GM19397 (cell line): ENCODE results near the gene CLTB.
A peak's percentile ranks its signal among the peaks of the same experiment; 100 is the strongest.

Experiments
- ATAC-seq: cut with Tn5 transposase; IDR thresholded peaks from one replicate; pipeline ENCODE4 v1.9.1; 2021; ENCODE audit warnings: mild to moderate bottlenecking, moderate library complexity; ENCODE audit not compliant: unreplicated experiment

Gene CLTB

GRCh38 chr5:176405656-176406435 is 10.5 kb downstream of the CLTB start:
- ATAC-seq, result no peak

- ATAC-seq, result no peak
Observed at GRCh38 chr5:176401281-176402205, 14.8 kb downstream of the CLTB start.

- no peak for ATAC-seq
Observed at GRCh38 chr5:176400382-176401156, 15.8 kb downstream of the CLTB start.

GRCh38 chr5:176397736-176398420 is 18.5 kb downstream of the CLTB start:
- ATAC-seq, result no peak

- no peak for ATAC-seq
Observed at GRCh38 chr5:176396330-176396729, 20.0 kb downstream of the CLTB start.

DNA sequence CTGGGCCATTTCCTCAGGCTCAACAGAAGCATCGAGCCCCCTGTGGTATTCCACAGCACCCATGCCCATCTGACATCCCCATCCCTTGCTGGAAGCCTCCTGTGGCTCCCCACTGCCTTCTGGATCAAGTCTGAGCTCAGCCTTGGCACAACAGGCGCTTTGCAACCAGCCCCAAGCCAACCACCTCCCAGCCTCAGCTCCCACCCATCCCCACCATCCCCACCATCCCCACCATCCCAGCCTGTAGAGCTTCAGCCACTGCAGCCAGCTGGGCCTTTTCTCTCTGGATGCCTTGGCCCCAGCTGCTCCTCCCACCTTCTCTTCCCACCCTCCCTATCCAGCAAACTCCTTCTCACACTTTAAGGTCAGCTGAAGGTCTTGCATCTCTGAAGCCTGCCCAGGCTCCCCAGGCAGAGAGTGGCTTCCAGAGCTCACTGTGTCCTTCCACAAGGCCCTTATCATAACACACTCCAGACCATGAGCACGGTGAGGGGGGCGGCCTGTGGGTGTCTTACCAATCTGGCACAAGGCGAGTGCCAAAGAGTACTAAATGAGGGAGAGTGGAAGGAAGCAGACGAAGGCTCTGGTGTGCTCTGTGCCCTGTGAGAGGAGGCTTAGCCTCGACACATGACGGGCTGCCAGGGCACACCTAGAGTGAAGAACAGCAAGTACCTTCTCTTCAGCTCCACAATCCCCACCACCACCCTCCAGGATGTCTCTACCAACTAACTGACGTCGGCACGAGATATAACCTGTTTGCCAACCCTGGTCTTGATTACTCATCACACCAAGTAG is 21.3 kb downstream of the CLTB start:
- no peak for ATAC-seq

DNA sequence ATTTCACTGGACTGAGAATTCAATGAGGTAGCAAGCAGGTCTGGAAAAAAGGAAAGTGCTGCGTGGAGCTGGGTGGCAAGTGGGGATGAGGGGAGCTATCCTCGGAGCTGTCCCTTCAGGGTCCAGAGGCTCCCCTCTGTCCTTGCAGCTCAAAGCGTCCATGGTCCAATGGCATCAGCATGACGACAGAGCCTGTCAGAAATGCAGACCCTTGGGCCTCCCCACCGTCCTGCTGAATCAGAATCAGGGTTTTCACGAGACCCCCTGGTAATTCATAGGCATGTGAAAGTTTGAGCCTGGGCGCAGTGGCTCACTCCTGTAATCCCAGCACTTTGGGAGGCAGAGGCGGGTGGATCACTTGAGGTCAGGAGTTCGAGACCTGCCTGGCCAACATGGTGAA is 22.2 kb downstream of the CLTB start:
- no peak for ATAC-seq

GRCh38 chr5:176392526-176392925 is 23.8 kb downstream of the CLTB start:
- no peak for ATAC-seq

DNA sequence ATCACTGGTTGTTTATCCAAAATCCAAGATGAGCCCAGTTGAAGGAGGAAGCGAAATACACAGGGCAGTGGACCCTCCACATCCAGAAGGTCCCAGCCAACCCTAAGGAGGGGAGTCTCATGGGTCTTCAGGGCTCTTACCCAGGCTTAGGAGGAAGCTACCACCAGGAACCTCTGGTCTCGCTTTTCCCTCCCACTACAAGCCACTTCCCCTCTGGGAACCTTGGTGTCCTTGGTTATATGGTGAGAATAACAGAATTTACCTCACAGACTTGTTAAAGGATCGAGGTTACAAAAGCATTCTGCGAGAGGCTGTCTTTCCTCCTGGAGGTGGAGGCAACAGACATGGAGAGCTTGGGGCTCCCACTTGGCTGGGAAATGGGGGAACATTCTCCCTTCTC is 24.3 kb downstream of the CLTB start:
- ATAC-seq, result no peak

GRCh38 chr5:176391479-176391878 is 24.9 kb downstream of the CLTB start:
- no peak for ATAC-seq

- peak; percentile 31 for ATAC-seq
Observed at GRCh38 chr5:176389135-176390123, 26.9 kb downstream of the CLTB start.

GRCh38 chr5:176388444-176389134 is 27.8 kb downstream of the CLTB start, which contains the start of the genes HIGD2A and NOP16:
TSS of gene HIGD2A (plus strand) at chr5:176388751. CDS start at chr5:176388820, 69 bp downstream.
TSS of gene NOP16 (minus strand) at chr5:176388598. CDS start at chr5:176388539, 59 bp downstream.
- ATAC-seq, result peak; percentile 79

DNA sequence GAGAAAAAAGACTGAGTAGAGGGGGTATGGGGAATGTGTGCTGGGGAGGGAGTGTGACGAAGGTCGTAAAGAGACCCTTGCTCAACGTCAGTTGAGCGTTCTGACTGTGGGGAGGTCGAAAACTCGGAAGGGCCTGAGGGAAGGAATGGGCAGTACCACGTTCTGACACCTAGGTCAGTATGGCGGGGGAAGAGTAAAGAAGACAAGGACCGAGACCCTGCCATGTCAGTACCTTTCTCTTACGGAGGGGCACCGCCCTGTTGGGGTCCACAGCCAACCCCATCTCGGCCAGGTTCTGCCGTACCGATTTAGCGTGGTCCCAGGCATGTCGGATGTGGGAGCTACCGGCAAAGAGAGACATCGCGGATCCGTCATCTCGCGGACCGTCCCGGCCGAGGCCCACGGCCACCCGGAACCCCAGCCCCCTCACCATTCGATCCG is 28.3 kb downstream of the CLTB start:
- ATAC-seq, result no peak

- ATAC-seq, result no peak
Observed at GRCh38 chr5:176387384-176387925, 28.9 kb downstream of the CLTB start.

DNA sequence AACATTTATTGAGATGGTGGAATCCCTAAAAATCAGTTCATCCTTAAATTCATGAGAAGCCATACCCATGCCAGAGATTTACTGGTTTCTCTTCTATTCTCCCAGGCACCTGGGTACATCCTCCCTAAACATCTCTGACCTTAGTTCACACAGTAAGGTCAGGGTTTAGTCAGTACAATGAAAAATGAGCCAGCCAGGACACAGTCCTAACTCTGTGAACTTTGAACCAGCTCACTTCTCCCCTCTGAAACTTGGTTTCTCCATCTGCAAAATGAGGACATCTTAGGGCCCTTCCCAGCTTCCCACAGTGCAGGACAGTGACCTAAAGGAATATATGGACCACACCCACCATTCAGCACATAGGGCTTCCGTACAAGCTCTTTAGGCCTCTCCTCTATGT is 29.8 kb downstream of the CLTB start:
- no peak for ATAC-seq

- no peak for ATAC-seq
Observed at GRCh38 chr5:176384991-176385390, 31.3 kb downstream of the CLTB start.

DNA sequence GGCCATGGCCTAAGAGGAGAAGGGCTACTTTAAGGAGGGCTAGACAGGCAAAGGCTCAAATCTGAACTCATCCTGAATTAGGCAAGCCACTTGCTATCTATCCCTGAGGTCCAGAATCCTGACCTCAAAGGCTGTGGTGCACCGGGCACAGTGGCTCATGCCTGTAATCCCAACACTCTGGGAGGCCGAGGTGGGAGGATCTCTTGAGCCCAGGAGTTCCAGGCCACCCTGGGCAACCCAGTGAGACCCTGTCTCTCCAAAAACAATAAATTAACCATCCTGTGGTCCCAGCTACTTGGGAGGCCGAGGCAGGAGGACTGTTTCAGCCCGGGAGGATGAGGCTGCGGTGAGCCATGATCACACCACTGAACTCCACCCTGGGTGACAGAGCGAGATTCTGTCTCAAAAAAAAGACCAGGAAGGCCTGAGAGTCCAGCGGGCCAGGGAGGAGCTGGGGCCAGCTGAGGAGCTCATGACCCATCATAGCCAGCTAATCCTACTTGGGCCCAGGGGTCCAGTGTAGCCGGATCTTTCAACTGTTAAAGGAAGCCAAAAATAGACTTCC is 31.9 kb downstream of the CLTB start:
- no peak for ATAC-seq
